NCI-H2029 treated with DMSO at 0.1 percent for 48 hours (cell line): Measurements from ENCODE around the gene BEAN1.

Experiments used
- DNase-seq: peaks from one replicate; lab custom pipeline; 2025; lab: John Stamatoyannopoulos, UW

The BEAN1 gene

GRCh38 chr16:66521951-66522771 is 95.1 kb downstream of the BEAN1 start:
- no peak for DNase-seq

DNA sequence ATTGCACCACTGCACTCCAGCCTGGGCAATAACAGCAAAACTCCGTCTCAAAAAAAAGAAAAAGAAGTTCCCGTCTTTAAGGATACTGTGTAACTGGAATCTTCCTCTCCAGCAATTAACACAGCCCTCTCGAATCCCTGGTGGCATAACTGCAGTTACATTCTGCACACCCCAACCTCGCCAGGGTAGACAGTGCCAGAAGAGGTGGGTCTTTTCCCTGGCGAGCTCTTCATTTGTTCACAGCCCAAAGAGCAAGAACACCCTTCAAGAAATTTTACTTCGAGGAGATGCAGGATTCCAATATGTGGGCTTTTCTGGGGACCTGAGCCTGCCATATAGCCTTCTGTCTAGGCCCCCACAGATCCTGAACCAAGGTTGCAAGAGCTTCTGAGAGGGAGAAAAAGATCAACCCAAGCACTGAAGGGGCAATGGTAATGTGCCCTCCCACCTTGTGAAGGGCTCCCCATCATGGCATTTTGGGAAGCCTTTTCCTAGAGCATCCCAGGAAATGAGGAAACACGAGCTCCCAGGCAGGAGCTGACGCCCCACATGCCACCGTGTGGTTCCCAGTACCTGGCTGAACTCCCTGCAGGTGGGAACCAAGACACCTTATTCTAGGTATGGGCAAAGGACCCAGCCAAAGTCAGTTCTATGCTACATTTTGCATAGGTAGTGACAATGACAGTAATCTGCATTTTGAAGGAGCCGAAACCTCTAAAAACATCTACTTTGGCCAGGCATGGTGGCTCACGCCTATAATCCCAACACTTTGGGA is 95.9 kb downstream of the BEAN1 start:
- DNase-seq: no peak

- no peak for DNase-seq
Observed at GRCh38 chr16:66523861-66524354, 96.8 kb downstream of the BEAN1 start.

DNA sequence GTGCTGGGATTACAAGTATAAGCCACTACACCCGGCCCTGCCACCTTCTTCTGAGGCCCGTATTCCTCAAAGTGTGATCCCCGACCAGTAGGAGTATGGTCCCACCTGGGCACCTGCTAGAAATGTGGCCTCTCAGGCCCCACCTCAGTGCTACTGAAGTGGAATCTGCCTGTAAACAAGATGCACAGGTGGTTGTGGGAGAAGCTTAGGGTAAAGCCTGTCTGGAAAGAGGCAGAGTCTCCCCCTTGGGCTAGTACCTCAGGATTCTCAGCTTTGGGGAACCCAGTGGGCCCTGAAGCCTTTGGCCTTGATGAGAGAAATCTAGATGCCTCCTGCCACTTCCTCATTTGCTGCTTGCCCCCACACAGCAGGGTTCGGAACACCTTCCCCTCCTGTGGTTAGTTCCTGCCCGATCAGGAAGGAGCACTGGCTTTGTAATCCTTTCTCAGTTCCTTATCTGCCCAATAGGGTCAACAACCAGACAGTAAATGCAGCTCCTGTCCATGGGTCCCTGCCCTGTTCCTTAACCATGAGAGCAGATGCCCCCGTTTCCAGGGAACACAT is 97.6 kb downstream of the BEAN1 start:
- no peak for DNase-seq

- no peak for DNase-seq
Observed at GRCh38 chr16:66525396-66526180, 98.5 kb downstream of the BEAN1 start.

- no peak for DNase-seq
Observed at GRCh38 chr16:66528294-66528693, 101.2 kb downstream of the BEAN1 start.

DNA sequence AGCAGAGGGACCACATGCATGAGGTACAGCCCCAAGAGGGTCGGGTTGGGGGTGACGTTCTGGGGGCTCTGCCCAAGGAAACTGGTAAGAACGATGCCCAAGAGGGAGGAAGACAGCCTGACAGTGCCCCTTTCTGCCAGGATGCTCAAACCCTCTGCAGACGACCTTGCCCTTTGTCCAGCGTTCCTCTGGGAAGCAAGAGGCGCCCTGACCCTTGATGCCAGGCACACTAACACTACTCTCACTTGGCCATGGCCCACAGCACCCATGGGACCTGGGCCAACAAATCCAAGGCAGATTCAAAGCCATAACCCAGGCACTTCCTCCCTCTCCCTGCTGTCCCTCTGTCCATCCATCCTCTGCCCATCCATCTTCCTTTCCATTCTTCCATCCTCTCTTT is 102.4 kb downstream of the BEAN1 start:
- no peak for DNase-seq
